Measurements from ENCODE around the gene JCHAIN. TPM values are rescaled to one million over a fixed set of nuclear protein-coding genes. Genes with fewer than 3 reads are reported as not detected.

JCHAIN gene
- total and polyA plus RNA-seq, 2 of the 4 experiments (the other 2 are of a cell fraction): 0.72 to 0.86 TPM

DNA sequence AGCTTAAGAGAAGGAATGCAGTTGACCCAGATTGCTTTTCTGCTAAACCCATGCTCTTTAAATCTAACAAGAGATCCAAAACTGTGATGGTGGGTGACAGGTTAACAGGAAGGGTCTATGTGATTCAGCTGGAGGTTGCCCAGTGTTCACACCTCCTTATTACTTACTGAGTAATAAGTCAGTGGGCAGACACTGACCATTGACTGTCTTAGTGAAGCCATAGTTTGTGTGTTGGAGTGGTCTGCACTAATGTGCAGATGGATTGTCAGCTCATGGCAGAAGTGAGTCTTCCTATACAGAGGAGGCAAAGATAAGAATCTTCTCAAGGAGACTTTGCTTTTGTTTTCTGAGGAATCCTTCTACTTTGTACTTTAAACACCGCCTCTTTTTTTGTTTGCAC, 40.2 kb upstream of the JCHAIN start:
- peak overlapping the region; percentile 7 for H3K4ac ChIP-seq (ENCODE audit: low read depth, low read length)
- no peaks in the 10 kb centered on the region for H3K27me3 ChIP-seq (ENCODE audit: control insufficient read depth, insufficient read depth, low read length)
- no peak overlapping the region for H2AK5ac ChIP-seq (ENCODE audit: low read depth, low read length)
- no peaks in the 10 kb centered on the region for H3K9me3 ChIP-seq (ENCODE audit: control insufficient read depth, insufficient read depth, low read length)
- H3K4me2 ChIP-seq (ENCODE audit: low read depth, low read length): peak overlapping the region; percentile 93
- H3K14ac ChIP-seq (replicated peaks; ENCODE audit: low read depth, low read length): peak overlapping the region; percentile 81
- no peak overlapping the region for H2BK120ac ChIP-seq (ENCODE audit: low read depth, low read length)
- peaks cover 21 to 50% of the 10 kb centered on the region in 2 experiments for H3K79me1 ChIP-seq (ENCODE audit: low read depth in 1 of 2, low read length in 2 of 2)
- intact Hi-C loops (cut with micrococcal nuclease) (loop anchor here (5.0 kb wide), 1 partner anchor 71 kb away; no protein-coding TSS in a partner anchor), in situ Hi-C loops (cut with MboI; ENCODE audit: low sequenced_read_pairs) (no loop called here), dilution Hi-C loops (cut with HindIII; ENCODE audit: low sequenced_read_pairs, unreplicated experiment) (no loop called here)
- peak; percentile 16 for DNase-seq
- H2AK9ac ChIP-seq (replicated peaks; ENCODE audit: low read depth, low read length, poor library complexity): no peak overlapping the region
- H3K23ac ChIP-seq (ENCODE audit: low read depth, low read length): peak overlapping the region; percentile 82
- peak overlapping the region in 1 of 2 experiments; percentile 13; a peak in 2 of 4 replicates for H4K8ac ChIP-seq (ENCODE audit: low read depth in 2 of 2, low read length in 2 of 2)
- ATAC-seq (ENCODE audit: low read depth): no peak
- H4K5ac ChIP-seq (ENCODE audit: low read depth, low read length): no peak overlapping the region
- H3K9ac ChIP-seq (ENCODE audit: low read depth, low read length): peak overlapping the region; percentile 64; the same call in 1 of the 2 replicates
- no peak overlapping the region for H2BK15ac ChIP-seq (ENCODE audit: low read depth, low read length)
- H4K20me1 ChIP-seq (ENCODE audit: insufficient read depth, low read length): peaks cover 2% of the 10 kb centered on the region; the same call in 1 of the 2 replicates
- H3K4me3 ChIP-seq (ENCODE audit: insufficient read depth, low read depth, low read length): peak overlapping the region; percentile 67; the same call in 1 of the 2 replicates
- H2BK20ac ChIP-seq (ENCODE audit: low read depth, low read length): no peak overlapping the region
- peak overlapping the region; percentile 3; the same call in 1 of the 2 replicates for H3K27ac ChIP-seq (ENCODE audit: insufficient read depth, low read length)
- POLR2A ChIA-PET (ENCODE audit: unreplicated experiment): no interaction called here
- peak overlapping the region; percentile 22 for H2BK5ac ChIP-seq (ENCODE audit: low read depth, low read length, poor library complexity, severe bottlenecking)
- no peaks in the 10 kb centered on the region for H3K36me3 ChIP-seq (ENCODE audit: control insufficient read depth, insufficient read depth, low read length)
- WGBS, 2 experiments (ENCODE audit: extremely low coverage in 2 of 2, insufficient read length in 1 of 2): no CpG with 5 or more reads among the region's 1 CpG
- TF ChIP-seq RFX5 (IDR thresholded peaks at IDR 0.05; ENCODE audit: low read depth, low read length) (no peak), SMC3 (IDR thresholded peaks at IDR 0.05; ENCODE audit: low read depth, low read length) (no peak), CEBPB (IDR thresholded peaks at IDR 0.05; ENCODE audit: low read depth, low read length) (no peak)
- H3K56ac ChIP-seq (ENCODE audit: extremely low read depth, insufficient read depth, low read length): no peak overlapping the region
- H4K91ac ChIP-seq (ENCODE audit: insufficient read depth, low read depth, low read length): no peak overlapping the region
- BruUV-seq (replicated peaks): TSS peak; percentile 27
- peaks cover 4% of the 10 kb centered on the region; the same call in 1 of the 2 replicates for H3K4me1 ChIP-seq (ENCODE audit: control insufficient read depth, insufficient read depth, low read length)
- H2AFZ ChIP-seq (replicated peaks; ENCODE audit: low read length, poor library complexity): peak overlapping the region; percentile 19
- H3K18ac ChIP-seq (ENCODE audit: low read depth, low read length): peak overlapping the region; percentile 6; the same call in 1 of the 2 replicates
- CTCF ChIA-PET: interaction anchor here (0.7 kb wide), 1 partner anchor 54 kb away, joined by 3 read pairs; no protein-coding TSS in a partner anchor
- peaks cover 7% of the 10 kb centered on the region for H3K9me1 ChIP-seq (ENCODE audit: insufficient read depth, low read length)

All from IMR-90 (cell line).